OCI-LY7 (cell line): ENCODE measurements around the gene ARHGAP45. TPM values are rescaled to one million over a fixed set of nuclear protein-coding genes. Genes with fewer than 3 reads are reported as not detected.

ENCODE experiments used
- BruUV-seq: library from RNA; stranded (reverse); fragments of 400-500 nt; replicated peaks from 2 replicates; lab custom pipeline; 2021; lab: Mats Ljungman, UMichigan
- CTCF ChIA-PET: fragments of 300-600 bp; sonication (Branson Sonifier 250); formaldehyde crosslinking; loops from one replicate; lab custom pipeline; 2022; ENCODE audit warnings: antibody characterized with exemption; ENCODE audit not compliant: unreplicated experiment; lab: Charles Lee
- POLR2A ChIA-PET: fragments of 300-600 bp; sonication (Branson Sonifier 250); formaldehyde crosslinking; loops from one replicate; lab custom pipeline; 2022; ENCODE audit warnings: antibody characterized with exemption; lab: Charles Lee
- DNase-seq: peaks from one replicate; pipeline ENCODE4 v3.0.0-alpha.2; 2015; ENCODE audit warnings: low spot score
- H2AFZ ChIP-seq: fragments of 200-600 bp; sonication (generic), shearing (Covaris generic); 2 replicates; pipeline ENCODE4 v1.6.1; 2014; ENCODE audit warnings: mild to moderate bottlenecking, antibody characterized with exemption, low read length, moderate library complexity
- H3K27ac ChIP-seq: fragments of 200-600 bp; sonication (generic); 2 replicates; pipeline ENCODE4 v1.5.1; 2014; ENCODE audit warnings: mixed run types, low read depth, mild to moderate bottlenecking, moderate library complexity, low read length, inconsistent platforms; ENCODE audit not compliant: poor library complexity, severe bottlenecking
- H3K36me3 ChIP-seq: fragments of 200-600 bp; sonication (generic); 2 replicates; pipeline ENCODE4 v1.6.1; 2014; ENCODE audit warnings: mild to moderate bottlenecking, antibody characterized with exemption, low read length, moderate library complexity, mixed read lengths; ENCODE audit not compliant: insufficient read depth
- H3K4me1 ChIP-seq: fragments of 200-600 bp; sonication (generic); 2 replicates; pipeline ENCODE4 v1.5.1; 2014; ENCODE audit warnings: mild to moderate bottlenecking, low read length; ENCODE audit not compliant: insufficient read depth, poor library complexity, severe bottlenecking
- H3K4me2 ChIP-seq: fragments of 200-600 bp; sonication (generic); 2 replicates; pipeline ENCODE4 v1.6.1; 2014; ENCODE audit warnings: mild to moderate bottlenecking, low read length
- H3K4me3 ChIP-seq: fragments of 200-600 bp; sonication (generic); 2 replicates; pipeline ENCODE4 v1.5.1; 2014; ENCODE audit warnings: mild to moderate bottlenecking, low read depth, low read length; ENCODE audit not compliant: poor library complexity, severe bottlenecking
- H3K79me2 ChIP-seq: fragments of 200-600 bp; sonication (generic); 2 replicates; pipeline ENCODE4 v1.6.1; 2016; ENCODE audit warnings: low read depth, mild to moderate bottlenecking, low read length, moderate library complexity, mixed read lengths; ENCODE audit not compliant: insufficient read depth
- H3K9me2 ChIP-seq: fragments of 200-600 bp; sonication (generic); 2 replicates; pipeline ENCODE4 v1.6.1; 2016; ENCODE audit warnings: mild to moderate bottlenecking, low read length, mixed read lengths; ENCODE audit not compliant: insufficient read depth
- H3K9me3 ChIP-seq: fragments of 200-600 bp; sonication (generic); 2 replicates; pipeline ENCODE4 v1.6.1; 2014; ENCODE audit warnings: mild to moderate bottlenecking, mixed run types, low read length, mixed read lengths
- H4K20me1 ChIP-seq: fragments of 200-600 bp; sonication (generic); 2 replicates; pipeline ENCODE4 v1.6.1; 2014; ENCODE audit warnings: mild to moderate bottlenecking, antibody characterized with exemption, low read length, moderate library complexity, mixed read lengths; ENCODE audit not compliant: insufficient read depth
- CTCF ChIP-seq: fragments of 200-600 bp; sonication (generic); conservative IDR thresholded peaks from 2 replicates; pipeline ENCODE4 v1.5.1; 2014; ENCODE audit warnings: mild to moderate bottlenecking, antibody characterized with exemption, low read length, moderate library complexity, mixed read lengths
- EZH2phosphoT487 ChIP-seq: fragments of 200-600 bp; sonication (generic); IDR thresholded peaks from 2 replicates; pipeline ENCODE4 v1.6.1; 2018; ENCODE audit warnings: low read depth, borderline replicate concordance, mild to moderate bottlenecking, mixed run types, antibody characterized with exemption, low read length, moderate library complexity, mixed read lengths
- intact Hi-C: fragments of 100-400 bp; cut with micrococcal nuclease; formaldehyde crosslinking; loops from one replicate; pipeline ENCODE4 v1.10.0; 2022; ENCODE audit not compliant: unreplicated experiment
- total RNA-seq, 2 experiments: library from RNA; depleted of rRNA in 1 of 2; stranded (reverse); fragments of >200 nt in 1 of 2; shearing (Covaris generic) in 1 of 2; gene quantifications; 2 replicates each; pipeline ENCODE4 v1.2.3, GENCODE V29; 2014 to 2022

Gene ARHGAP45
- total RNA-seq, 2 experiments from 2014 or later = 135 to 143 TPM

- ChIA-PET POLR2A (no interaction called here), CTCF (no interaction called here)
- H3K9me3 ChIP-seq = no peaks in the 10 kb centered on the region
- peaks cover 53% of the 10 kb centered on the region for H3K36me3 ChIP-seq
- no peak for TF ChIP-seq CTCF
- TF ChIP-seq EZH2phosphoT487 = no peak
- H3K9me2 ChIP-seq = no peaks in the 10 kb centered on the region
- H4K20me1 ChIP-seq = no peaks in the 10 kb centered on the region; the same call in 1 of the 2 replicates
- H3K4me3 ChIP-seq = no peak overlapping the region
- peaks cover 6% of the 10 kb centered on the region for H3K4me1 ChIP-seq
- no peaks in the 10 kb centered on the region for H3K79me2 ChIP-seq
- intact Hi-C loops = no loop called here
- DNase-seq = no peak
- no peak overlapping the region for H3K4me2 ChIP-seq
- no peak overlapping the region for H3K27ac ChIP-seq
- no peak overlapping the region for H2AFZ ChIP-seq
- BruUV-seq = no TSS peak
These were observed 58.9 kb downstream of the ARHGAP45 start for GRCh38 chr19:1125601-1126467.

- Histone ChIP-seq H3K36me3 (peaks cover 40% of the 10 kb centered on the region; the same call in 1 of the 2 replicates), H3K79me2 (no peaks in the 10 kb centered on the region), H2AFZ (no peak overlapping the region), H3K4me1 (peaks cover 18% of the 10 kb centered on the region), H3K9me2 (no peaks in the 10 kb centered on the region), H3K27ac (no peak overlapping the region), H3K4me3 (no peak overlapping the region), H3K4me2 (no peak overlapping the region), H4K20me1 (no peaks in the 10 kb centered on the region; the same call in 1 of the 2 replicates), H3K9me3 (no peaks in the 10 kb centered on the region)
- ChIA-PET POLR2A (no interaction called here), CTCF (interaction anchor here (0.6 kb wide), 1 partner anchor 514 kb away, joined by 3 read pairs; no protein-coding TSS in a partner anchor)
- no peak for TF ChIP-seq CTCF
- TF ChIP-seq EZH2phosphoT487 = no peak
- BruUV-seq = no TSS peak
- DNase-seq = no peak
- intact Hi-C loops = no loop called here
These were observed 60.2 kb downstream of the ARHGAP45 start for GRCh38 chr19:1126984-1127760.
